HL-60/S4 treated with retinoic acid at 250 ng/mL for 4 days and 3 days (cell line): Measurements from ENCODE around the gene FOXG1.

Experiments used
- in situ Hi-C: fragments of 300-500 bp; cut with MboI; formaldehyde crosslinking; loops from 2 replicates; pipeline ENCODE4 v1.7.0; 2022; ENCODE audit warnings: low sequenced_read_pairs

Gene FOXG1

GRCh38 chr14:28766469-28766955, at the start of gene FOXG1:
TSS of gene FOXG1 (plus strand) at chr14:28766787. CDS start at chr14:28767280, 493 bp downstream.
- in situ Hi-C loops: no loop called here

GRCh38 chr14:28719130-28719529, 47.5 kb upstream of the FOXG1 start:
- in situ Hi-C loops: no loop called here

- in situ Hi-C loops: no loop called here
These were observed 35.2 kb upstream of the FOXG1 start for GRCh38 chr14:28731358-28731757.

- in situ Hi-C loops: no loop called here
These were observed 24.3 kb upstream of the FOXG1 start for GRCh38 chr14:28742171-28742846.

GRCh38 chr14:28744126-28744525, 22.5 kb upstream of the FOXG1 start:
- in situ Hi-C loops: no loop called here

GRCh38 chr14:28745176-28745575, 21.4 kb upstream of the FOXG1 start:
- in situ Hi-C loops: no loop called here

- in situ Hi-C loops: no loop called here
These were observed 20.3 kb upstream of the FOXG1 start for GRCh38 chr14:28746247-28746646.

GRCh38 chr14:28751467-28752058, 15.0 kb upstream of the FOXG1 start:
- in situ Hi-C loops: no loop called here

GRCh38 chr14:28754209-28754985, 12.2 kb upstream of the FOXG1 start:
- in situ Hi-C loops: no loop called here

- in situ Hi-C loops: no loop called here
These were observed 11.3 kb upstream of the FOXG1 start for GRCh38 chr14:28755198-28755815.

GRCh38 chr14:28755884-28756268, 10.7 kb upstream of the FOXG1 start:
- in situ Hi-C loops: no loop called here

GRCh38 chr14:28756269-28756883, 10.2 kb upstream of the FOXG1 start:
- in situ Hi-C loops: no loop called here

- in situ Hi-C loops: no loop called here
These were observed 9.6 kb upstream of the FOXG1 start for GRCh38 chr14:28756884-28757570.

- in situ Hi-C loops: no loop called here
These were observed 8.8 kb upstream of the FOXG1 start for GRCh38 chr14:28757786-28758185.

GRCh38 chr14:28758253-28758884, 8.2 kb upstream of the FOXG1 start:
- in situ Hi-C loops: no loop called here

- in situ Hi-C loops: no loop called here
These were observed 7.5 kb upstream of the FOXG1 start for GRCh38 chr14:28758885-28759652.

- in situ Hi-C loops: no loop called here
These were observed 6.8 kb upstream of the FOXG1 start for GRCh38 chr14:28759653-28760313.

GRCh38 chr14:28760431-28760996, 6.1 kb upstream of the FOXG1 start:
- in situ Hi-C loops: no loop called here
